ENCODE results near the gene PRR20G. TPM values are rescaled to one million over a fixed set of nuclear protein-coding genes. Genes with fewer than 3 reads are reported as not detected.

PRR20G gene
- polyA plus RNA-seq, 1 donor: not detected

- DNase-seq: no peak
Observed at GRCh38 chr3:127262533-127262932, 25.3 kb downstream of the PRR20G start.

GRCh38 chr3:127261925-127262324, 25.9 kb downstream of the PRR20G start:
- no peak for DNase-seq

- DNase-seq: no peak
Observed at GRCh38 chr3:127260826-127261555, 26.9 kb downstream of the PRR20G start.

- DNase-seq: no peak
Observed at GRCh38 chr3:127260416-127260815, 27.4 kb downstream of the PRR20G start.

- DNase-seq: no peak
Observed at GRCh38 chr3:127259882-127260281, 28.0 kb downstream of the PRR20G start.

GRCh38 chr3:127258733-127259132, 29.1 kb downstream of the PRR20G start:
- DNase-seq: peak; percentile 8

GRCh38 chr3:127257351-127257750, 30.5 kb downstream of the PRR20G start:
- no peak for DNase-seq

- DNase-seq: no peak
Observed at GRCh38 chr3:127256733-127257271, 31.0 kb downstream of the PRR20G start.

- DNase-seq: no peak
Observed at GRCh38 chr3:127256138-127256537, 31.7 kb downstream of the PRR20G start.

- DNase-seq: no peak
Observed at GRCh38 chr3:127255516-127255915, 32.3 kb downstream of the PRR20G start.

GRCh38 chr3:127254730-127255129, 33.1 kb downstream of the PRR20G start:
- no peak for DNase-seq

- no peak for DNase-seq
Observed at GRCh38 chr3:127254033-127254644, 33.7 kb downstream of the PRR20G start.

GRCh38 chr3:127253491-127253890, 34.4 kb downstream of the PRR20G start:
- no peak for DNase-seq

- no peak for DNase-seq
Observed at GRCh38 chr3:127252446-127252845, 35.4 kb downstream of the PRR20G start.

GRCh38 chr3:127250032-127250431, 37.8 kb downstream of the PRR20G start:
- DNase-seq: no peak

- no peak for DNase-seq
Observed at GRCh38 chr3:127247292-127247691, 40.6 kb downstream of the PRR20G start.

GRCh38 chr3:127238602-127239001, 49.2 kb downstream of the PRR20G start:
- no peak for DNase-seq

GRCh38 chr3:127237835-127238234, 50.0 kb downstream of the PRR20G start:
- no peak for DNase-seq

- no peak for DNase-seq
Observed at GRCh38 chr3:127235706-127236105, 52.1 kb downstream of the PRR20G start.

GRCh38 chr3:127234778-127235177, 53.1 kb downstream of the PRR20G start:
- DNase-seq: no peak

Data from hindlimb muscle (tissue), 1 donor.